Lower lobe of right lung (tissue), 2 donors: ENCODE results near the gene UTF1. TPM values are rescaled to one million over a fixed set of nuclear protein-coding genes. Genes with fewer than 3 reads are reported as not detected.
"Not testable (repeated sequence)": the region's sequence is repeated elsewhere in the genome, so short reads cannot be mapped to it uniquely, and the experiment has no call there.

Experiments used
- ATAC-seq, 2 donors: fragments of 200-7000 bp; cut with Tn5 transposase; one replicate each; pipeline ENCODE4 v1.9.1; 2020 to 2022; ENCODE audit warnings: mild to moderate bottlenecking in 2 of 2, moderate library complexity in 2 of 2
- DNase-seq: peaks from one replicate; pipeline ENCODE4 v3.0.0-alpha.2; 2020
- H3K27ac ChIP-seq: fragments of 200-600 bp; one replicate; pipeline ENCODE4 v1.8.0; 2022
- H3K27me3 ChIP-seq: fragments of 200-600 bp; one replicate; pipeline ENCODE4 v1.8.0; 2022; ENCODE audit warnings: low read depth
- H3K36me3 ChIP-seq: fragments of 200-600 bp; one replicate; pipeline ENCODE4 v1.8.0; 2022; ENCODE audit warnings: mild to moderate bottlenecking
- H3K4me1 ChIP-seq: fragments of 200-600 bp; one replicate; pipeline ENCODE4 v1.8.0; 2022
- H3K4me3 ChIP-seq: fragments of 200-600 bp; one replicate; pipeline ENCODE4 v1.8.0; 2022; ENCODE audit warnings: mild to moderate bottlenecking
- H3K9me3 ChIP-seq: fragments of 200-600 bp; one replicate; pipeline ENCODE4 v1.8.0; 2022
- intact Hi-C: fragments of 100-400 bp; cut with DNase I; formaldehyde crosslinking; loops from one replicate; pipeline ENCODE4 v1.11.0; 2022
- total RNA-seq: library from RNA; stranded (reverse); fragmentation: NEBNext Ultra II Directional; extraction: Animal tissue kit (Norgen Biotek cat#: 25700); gene quantifications from one replicate; pipeline ENCODE4 v1.2.1, GENCODE V29; 2021
- TF ChIP-seq, protein P1 (sequence below): fragments of 200-600 bp; IDR thresholded peaks from one replicate; pipeline ENCODE4 v1.8.0; 2022; ENCODE audit warnings: antibody characterized with exemption, mild to moderate bottlenecking
- donor health status: DM: no; HTN: yes; CAD: no; lungs with severe emphysema.

Gene UTF1
- total RNA-seq, 1 donor from 2014 or later: not detected

DNA sequence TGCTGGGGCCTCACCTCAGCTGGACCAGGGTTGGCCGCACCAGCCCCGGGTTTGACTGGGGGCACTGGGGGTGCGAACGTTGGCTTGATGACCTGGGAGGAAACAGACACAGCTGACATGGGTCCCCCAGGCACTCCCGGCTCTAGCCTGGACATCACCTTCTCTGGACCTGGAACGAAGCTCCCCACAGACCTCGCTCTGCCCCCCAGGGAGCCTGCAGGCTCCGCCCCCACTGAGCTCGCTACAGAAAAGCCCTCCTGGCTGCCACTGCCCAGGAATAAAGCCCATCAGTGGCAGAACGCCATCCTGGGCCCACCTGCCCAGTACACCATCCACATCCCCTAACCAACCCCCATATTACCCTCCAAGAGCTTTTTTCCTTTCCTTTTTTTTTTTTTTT is 33.7 kb downstream of the UTF1 start:
- H3K4me3 ChIP-seq: no peak overlapping the region
- H3K27ac ChIP-seq: no peak overlapping the region
- TF ChIP-seq, protein P1, sequence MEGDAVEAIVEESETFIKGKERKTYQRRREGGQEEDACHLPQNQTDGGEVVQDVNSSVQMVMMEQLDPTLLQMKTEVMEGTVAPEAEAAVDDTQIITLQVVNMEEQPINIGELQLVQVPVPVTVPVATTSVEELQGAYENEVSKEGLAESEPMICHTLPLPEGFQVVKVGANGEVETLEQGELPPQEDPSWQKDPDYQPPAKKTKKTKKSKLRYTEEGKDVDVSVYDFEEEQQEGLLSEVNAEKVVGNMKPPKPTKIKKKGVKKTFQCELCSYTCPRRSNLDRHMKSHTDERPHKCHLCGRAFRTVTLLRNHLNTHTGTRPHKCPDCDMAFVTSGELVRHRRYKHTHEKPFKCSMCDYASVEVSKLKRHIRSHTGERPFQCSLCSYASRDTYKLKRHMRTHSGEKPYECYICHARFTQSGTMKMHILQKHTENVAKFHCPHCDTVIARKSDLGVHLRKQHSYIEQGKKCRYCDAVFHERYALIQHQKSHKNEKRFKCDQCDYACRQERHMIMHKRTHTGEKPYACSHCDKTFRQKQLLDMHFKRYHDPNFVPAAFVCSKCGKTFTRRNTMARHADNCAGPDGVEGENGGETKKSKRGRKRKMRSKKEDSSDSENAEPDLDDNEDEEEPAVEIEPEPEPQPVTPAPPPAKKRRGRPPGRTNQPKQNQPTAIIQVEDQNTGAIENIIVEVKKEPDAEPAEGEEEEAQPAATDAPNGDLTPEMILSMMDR: no peak
- H3K27me3 ChIP-seq: no peaks in the 10 kb centered on the region
- no peaks in the 10 kb centered on the region for H3K36me3 ChIP-seq
- DNase-seq: no peak
- no peak for ATAC-seq
- no peaks in the 10 kb centered on the region for H3K9me3 ChIP-seq
- H3K4me1 ChIP-seq: peaks cover 43% of the 10 kb centered on the region
- intact Hi-C loops: no loop called here

DNA sequence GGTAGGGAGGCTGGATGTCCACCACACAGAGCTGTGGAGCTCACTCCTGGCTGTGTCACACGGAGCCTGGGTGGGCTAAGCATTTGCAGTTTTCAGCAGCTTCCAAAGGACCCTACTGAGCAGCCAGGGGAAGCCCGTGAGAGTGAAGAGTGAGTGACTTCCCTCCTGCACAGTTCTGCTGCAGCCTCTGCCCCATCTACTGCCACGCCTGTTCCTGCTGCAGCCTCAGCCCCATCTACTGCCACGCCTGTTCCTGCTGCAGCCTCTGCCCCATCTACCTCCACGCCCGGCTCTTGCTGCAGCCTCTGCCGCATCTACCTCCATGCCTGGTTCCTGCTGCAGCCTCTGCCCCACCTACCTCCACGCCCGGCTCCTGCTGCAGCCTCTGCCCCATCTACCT is 34.4 kb downstream of the UTF1 start:
- intact Hi-C loops: no loop called here
- Histone ChIP-seq H3K27ac (no peak overlapping the region), H3K27me3 (no peaks in the 10 kb centered on the region), H3K4me1 (peaks cover 36% of the 10 kb centered on the region), H3K4me3 (no peak overlapping the region), H3K9me3 (no peaks in the 10 kb centered on the region), H3K36me3 (peaks cover 8% of the 10 kb centered on the region)
- TF ChIP-seq, protein P1: no peak
- ATAC-seq (no peak), DNase-seq (no peak)

DNA sequence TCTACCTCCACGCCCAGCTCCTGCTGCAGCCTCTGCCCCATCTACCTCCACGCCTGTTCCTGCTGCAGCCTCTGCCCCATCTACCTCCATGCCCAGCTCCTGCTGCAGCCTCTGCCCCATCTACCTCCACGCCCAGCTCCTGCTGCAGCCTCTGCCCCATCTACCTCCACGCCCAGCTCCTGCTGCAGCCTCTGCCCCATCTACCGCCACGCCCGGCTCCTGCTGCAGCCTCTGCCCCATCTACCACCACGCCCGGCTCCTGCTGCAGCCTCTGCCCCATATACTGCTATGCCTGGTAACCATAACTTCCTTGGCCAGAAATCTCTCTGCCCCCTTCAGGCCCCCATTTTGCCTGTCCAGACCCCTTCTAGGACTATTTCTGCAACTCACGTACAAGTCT is 35.0 kb downstream of the UTF1 start:
- intact Hi-C loops, H3K4me3 ChIP-seq, H3K27ac ChIP-seq, DNase-seq, H3K27me3 ChIP-seq, ATAC-seq, H3K9me3 ChIP-seq: not testable (repeated sequence)
- H3K4me1 ChIP-seq: peaks cover 30% of the 10 kb centered on the region
- H3K36me3 ChIP-seq: peaks cover 13% of the 10 kb centered on the region

DNA sequence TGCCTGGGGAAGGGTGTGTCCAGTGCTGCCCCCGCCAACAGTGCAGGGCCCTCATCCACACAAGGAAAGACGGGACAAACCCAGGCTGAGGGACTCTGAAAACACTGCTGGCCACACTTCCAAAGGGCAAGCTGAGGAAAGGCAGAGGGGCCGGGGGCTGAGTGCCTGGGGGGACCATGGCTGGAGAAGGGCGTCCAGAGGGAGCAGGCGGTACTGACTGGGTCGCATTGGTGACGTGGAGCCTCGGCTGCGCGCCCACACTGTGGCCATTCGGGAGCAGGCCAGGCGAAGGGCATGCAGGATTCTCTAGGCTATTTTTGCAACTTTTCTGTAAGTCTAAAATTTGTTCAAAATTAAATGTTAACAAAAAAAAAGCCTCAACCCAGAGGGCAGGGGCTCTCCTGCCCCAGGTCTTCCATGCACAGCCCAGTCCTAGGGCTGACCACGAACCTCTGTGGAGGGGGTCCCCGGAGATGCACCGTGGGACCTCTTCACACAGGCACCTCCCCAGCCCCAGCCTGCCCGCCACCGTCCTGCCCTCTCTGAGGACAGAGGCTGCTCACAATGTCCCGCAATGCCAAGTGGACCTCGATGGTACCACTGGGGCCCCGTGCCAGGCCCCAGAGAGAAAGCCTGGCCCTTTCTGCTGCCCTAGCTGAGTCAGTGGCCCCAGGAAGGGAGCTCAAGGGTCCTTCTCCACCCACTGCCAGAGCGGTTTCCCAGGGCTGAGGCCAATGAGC is 36.2 kb downstream of the UTF1 start:
- Histone ChIP-seq H3K36me3 (peaks cover 21% of the 10 kb centered on the region), H3K4me3 (no peak overlapping the region), H3K27me3 (no peaks in the 10 kb centered on the region), H3K9me3 (no peaks in the 10 kb centered on the region), H3K4me1 (peaks cover 20% of the 10 kb centered on the region), H3K27ac (no peak overlapping the region)
- no peak for ATAC-seq
- no peak for DNase-seq
- TF ChIP-seq, protein P1: no peak
- intact Hi-C loops: no loop called here

DNA sequence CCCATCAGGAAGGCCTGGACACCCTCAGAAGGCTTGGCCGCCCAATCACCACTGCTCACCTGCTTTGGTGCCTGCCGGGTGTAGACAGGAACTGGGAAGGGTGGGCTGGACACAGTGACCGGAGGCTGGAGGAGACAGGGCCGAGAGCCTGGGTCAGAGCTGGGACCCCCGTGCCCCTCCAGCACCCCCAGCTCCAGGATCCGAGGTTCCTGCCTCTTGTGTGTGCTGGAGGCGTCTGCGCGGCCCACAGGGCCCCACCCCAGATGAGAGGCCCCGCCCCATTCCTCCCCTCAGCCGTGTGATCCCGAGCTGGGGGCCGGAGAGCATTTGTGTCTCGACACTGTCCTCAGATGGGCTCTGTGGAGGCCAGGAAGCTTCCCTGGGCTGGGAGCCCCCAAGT is 37.3 kb downstream of the UTF1 start:
- Histone ChIP-seq H3K27ac (no peak overlapping the region), H3K27me3 (no peaks in the 10 kb centered on the region), H3K4me3 (no peak overlapping the region), H3K9me3 (no peaks in the 10 kb centered on the region), H3K36me3 (peaks cover 21% of the 10 kb centered on the region), H3K4me1 (peaks cover 15% of the 10 kb centered on the region)
- TF ChIP-seq, protein P1: no peak
- ATAC-seq: no peak
- intact Hi-C loops: no loop called here
- DNase-seq: no peak

DNA sequence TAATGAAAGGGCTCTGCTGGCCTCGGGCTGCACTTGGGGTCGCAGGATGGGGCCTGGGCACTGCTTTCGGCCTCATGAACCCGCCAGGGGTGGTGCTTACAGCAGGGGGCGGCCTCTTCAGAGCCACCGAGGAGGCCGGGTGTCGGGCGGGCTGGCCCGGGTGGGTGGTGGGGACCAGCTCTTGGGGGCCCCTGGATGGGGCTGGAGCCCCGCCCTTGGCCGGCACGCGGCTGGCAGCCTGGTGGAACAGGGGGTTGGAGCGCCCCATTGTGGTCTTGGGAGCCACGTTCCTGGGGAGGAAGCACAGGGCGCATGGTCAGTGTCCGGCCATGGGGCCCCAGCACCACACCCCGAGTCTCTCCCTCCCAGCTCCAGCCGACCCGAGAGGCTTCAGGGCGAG is 37.8 kb downstream of the UTF1 start:
- intact Hi-C loops: no loop called here

More for the DNA sequence above, 37.8 kb downstream of the UTF1 start:
- ATAC-seq (no peak), DNase-seq (no peak)
- TF ChIP-seq, protein P1: no peak
- Histone ChIP-seq H3K4me1 (peaks cover 10% of the 10 kb centered on the region), H3K27me3 (no peaks in the 10 kb centered on the region), H3K36me3 (peaks cover 21% of the 10 kb centered on the region), H3K9me3 (no peaks in the 10 kb centered on the region), H3K4me3 (no peak overlapping the region), H3K27ac (no peak overlapping the region)
